Caco-2 (cell line): ENCODE measurements around the gene CCL5. TPM values are rescaled to one million over a fixed set of nuclear protein-coding genes. Genes with fewer than 3 reads are reported as not detected.

Source experiments
- BruUV-seq: library from RNA; stranded (reverse); fragments of 400-500 nt; replicated peaks from 2 replicates; lab custom pipeline; 2021; lab: Mats Ljungman, UMichigan
- CTCF ChIA-PET: fragments of 300-600 bp; sonication (Branson Sonifier 250); formaldehyde crosslinking; loops from one replicate; lab custom pipeline; 2022; ENCODE audit warnings: antibody characterized with exemption; lab: Charles Lee
- POLR2A ChIA-PET: fragments of 300-600 bp; sonication (Branson Sonifier 250); formaldehyde crosslinking; loops from one replicate; lab custom pipeline; 2022; ENCODE audit warnings: antibody characterized with exemption; lab: Charles Lee
- DNase-seq, 2 experiments: peaks; one replicate each; pipeline versions ENCODE4 v3.0.0 to v3.0.0-alpha.2; 2020 to 2022
- H3K27me3 ChIP-seq: replicated peaks from 2 replicates; pipeline ENCODE4 v1.6.0; 2011; ENCODE audit warnings: low read length; ENCODE audit not compliant: control insufficient read depth, insufficient read depth
- H3K36me3 ChIP-seq: 2 replicates; pipeline ENCODE4 v1.5.1; 2011; ENCODE audit warnings: low read length; ENCODE audit not compliant: control insufficient read depth, insufficient read depth
- H3K4me1 ChIP-seq: fragments of 250-450 bp; sonication (Bioruptor Pico); 2 replicates; pipeline ENCODE4 v1.5.1; 2020; ENCODE audit warnings: mild to moderate bottlenecking
- H3K4me3 ChIP-seq: 2 replicates; pipeline ENCODE4 v1.5.1; 2011; ENCODE audit warnings: low read depth, mild to moderate bottlenecking, control low read depth, low read length
- H3K9me3 ChIP-seq: fragments of 250-450 bp; sonication (Bioruptor Pico); 2 replicates; pipeline ENCODE4 v1.5.1; 2020; ENCODE audit warnings: mild to moderate bottlenecking, moderate library complexity
- H3K27ac Mint-ChIP-seq: one replicate; pipeline ENCODE4 v1.8.0; 2022; ENCODE audit warnings: mixed read lengths; ENCODE audit not compliant: unreplicated experiment
- H3K27me3 Mint-ChIP-seq: one replicate; pipeline ENCODE4 v1.8.0; 2022; ENCODE audit warnings: mixed read lengths; ENCODE audit not compliant: insufficient read depth, unreplicated experiment
- H3K36me3 Mint-ChIP-seq: one replicate; pipeline ENCODE4 v1.8.0; 2022; ENCODE audit warnings: mild to moderate bottlenecking, mixed read lengths; ENCODE audit not compliant: insufficient read depth, unreplicated experiment
- H3K4me1 Mint-ChIP-seq: one replicate; pipeline ENCODE4 v1.8.0; 2022; ENCODE audit warnings: low read depth, mixed read lengths; ENCODE audit not compliant: unreplicated experiment
- H3K4me3 Mint-ChIP-seq: one replicate; pipeline ENCODE4 v1.8.0; 2022; ENCODE audit warnings: mild to moderate bottlenecking, moderate library complexity, mixed read lengths; ENCODE audit not compliant: unreplicated experiment
- H3K9me3 Mint-ChIP-seq: one replicate; pipeline ENCODE4 v1.8.0; 2022; ENCODE audit warnings: mixed read lengths; ENCODE audit not compliant: unreplicated experiment
- intact Hi-C: fragments of 100-400 bp; cut with micrococcal nuclease; formaldehyde crosslinking; loops from one replicate; pipeline ENCODE4 v1.10.0; 2022; ENCODE audit not compliant: unreplicated experiment
- total RNA-seq: library from RNA; stranded (reverse); gene quantifications from 2 replicates; pipeline ENCODE4 v1.2.3, GENCODE V29; 2022
- TF ChIP-seq, protein P1 (sequence below), 2 experiments: fragments of 200-600 bp in 1 of 2; IDR thresholded peaks; 1 replicate in 1 of 2; 2 replicates in 1 of 2; pipeline versions ENCODE4 v1.5.1 to v1.8.0; 2011 to 2022; ENCODE audit warnings: antibody characterized with exemption in 1 of 2, control low read depth in 1 of 2, inconsistent platforms in 1 of 2, low read depth in 1 of 2, low read length in 1 of 2, mild to moderate bottlenecking in 1 of 2, moderate library complexity in 1 of 2; ENCODE audit not compliant: insufficient read depth in 1 of 2, severe bottlenecking in 1 of 2, unreplicated experiment in 1 of 2

Gene CCL5
- total RNA-seq, 1 experiment from 2014 or later: not detected

GRCh38 chr17:35903451-35903850 lies 23.3 kb upstream of the CCL5 start:
- BruUV-seq: no TSS peak
- H3K27me3 ChIP-seq: no peaks in the 10 kb centered on the region
- no peak overlapping the region for H3K4me3 ChIP-seq
- H3K27ac Mint-ChIP-seq: peak overlapping the region; percentile 48
- TF ChIP-seq, protein P1, sequence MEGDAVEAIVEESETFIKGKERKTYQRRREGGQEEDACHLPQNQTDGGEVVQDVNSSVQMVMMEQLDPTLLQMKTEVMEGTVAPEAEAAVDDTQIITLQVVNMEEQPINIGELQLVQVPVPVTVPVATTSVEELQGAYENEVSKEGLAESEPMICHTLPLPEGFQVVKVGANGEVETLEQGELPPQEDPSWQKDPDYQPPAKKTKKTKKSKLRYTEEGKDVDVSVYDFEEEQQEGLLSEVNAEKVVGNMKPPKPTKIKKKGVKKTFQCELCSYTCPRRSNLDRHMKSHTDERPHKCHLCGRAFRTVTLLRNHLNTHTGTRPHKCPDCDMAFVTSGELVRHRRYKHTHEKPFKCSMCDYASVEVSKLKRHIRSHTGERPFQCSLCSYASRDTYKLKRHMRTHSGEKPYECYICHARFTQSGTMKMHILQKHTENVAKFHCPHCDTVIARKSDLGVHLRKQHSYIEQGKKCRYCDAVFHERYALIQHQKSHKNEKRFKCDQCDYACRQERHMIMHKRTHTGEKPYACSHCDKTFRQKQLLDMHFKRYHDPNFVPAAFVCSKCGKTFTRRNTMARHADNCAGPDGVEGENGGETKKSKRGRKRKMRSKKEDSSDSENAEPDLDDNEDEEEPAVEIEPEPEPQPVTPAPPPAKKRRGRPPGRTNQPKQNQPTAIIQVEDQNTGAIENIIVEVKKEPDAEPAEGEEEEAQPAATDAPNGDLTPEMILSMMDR (IDR thresholded peaks at IDR 0.05; ENCODE audit: insufficient read depth in 1 of 2, low read depth in 1 of 2, low read length in 1 of 2, severe bottlenecking in 1 of 2, unreplicated experiment in 1 of 2): no peak
- H3K27me3 Mint-ChIP-seq: no peaks in the 10 kb centered on the region
- DNase-seq: no peak
- H3K36me3 ChIP-seq: no peaks in the 10 kb centered on the region
- no peak overlapping the region for H3K4me3 Mint-ChIP-seq
- H3K9me3 ChIP-seq: no peaks in the 10 kb centered on the region
- no peaks in the 10 kb centered on the region for H3K9me3 Mint-ChIP-seq
- ChIA-PET POLR2A (no interaction called here), CTCF (no interaction called here)
- peaks cover 28% of the 10 kb centered on the region for H3K4me1 Mint-ChIP-seq
- peaks cover 39% of the 10 kb centered on the region for H3K4me1 ChIP-seq
- intact Hi-C loops: no loop called here
- H3K36me3 Mint-ChIP-seq: no peaks in the 10 kb centered on the region

DNA sequence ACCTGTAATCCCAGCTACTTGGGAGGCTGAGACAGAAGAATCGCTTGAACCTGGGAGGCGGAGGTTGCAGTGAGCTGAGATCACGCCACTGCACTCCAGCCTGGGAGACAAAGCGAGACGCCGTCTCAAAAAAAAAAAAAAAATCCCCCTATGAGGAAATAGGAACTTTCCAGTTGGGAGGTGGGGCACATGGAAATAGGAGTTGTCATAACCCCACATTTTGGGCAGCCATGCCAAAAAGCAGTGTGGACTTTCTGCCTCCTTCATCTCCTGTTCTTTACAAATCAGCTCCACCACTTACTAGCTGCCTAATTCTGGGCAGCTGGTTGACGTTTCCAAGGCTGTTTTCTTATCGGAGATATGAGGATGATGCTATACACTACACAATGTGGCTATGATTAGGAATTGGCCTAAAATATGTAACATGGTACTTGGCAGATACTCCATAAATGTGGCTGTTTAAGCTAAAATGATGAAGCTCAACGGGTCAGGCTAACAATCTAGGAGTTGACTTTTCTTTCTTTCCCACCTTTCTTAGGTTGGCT lies 21.5 kb upstream of the CCL5 start:
- Mint-ChIP-seq H3K27ac (no peak overlapping the region), H3K9me3 (no peaks in the 10 kb centered on the region), H3K4me3 (no peak overlapping the region), H3K36me3 (no peaks in the 10 kb centered on the region), H3K4me1 (peaks cover 28% of the 10 kb centered on the region), H3K27me3 (no peaks in the 10 kb centered on the region)
- Histone ChIP-seq H3K9me3 (no peaks in the 10 kb centered on the region), H3K27me3 (no peaks in the 10 kb centered on the region), H3K4me3 (no peak overlapping the region), H3K36me3 (no peaks in the 10 kb centered on the region), H3K4me1 (peaks cover 39% of the 10 kb centered on the region)
- TF ChIP-seq, protein P1 (IDR thresholded peaks at IDR 0.05; ENCODE audit: insufficient read depth in 1 of 2, low read depth in 1 of 2, low read length in 1 of 2, severe bottlenecking in 1 of 2, unreplicated experiment in 1 of 2): no peak
- DNase-seq: no peak
- CTCF ChIA-PET: no interaction called here
- intact Hi-C loops: no loop called here
- POLR2A ChIA-PET: no interaction called here
- BruUV-seq: no TSS peak

- TF ChIP-seq, protein P1 (IDR thresholded peaks at IDR 0.05; ENCODE audit: insufficient read depth in 1 of 2, low read depth in 1 of 2, low read length in 1 of 2, severe bottlenecking in 1 of 2, unreplicated experiment in 1 of 2): no peak
- intact Hi-C loops: no loop called here
- Mint-ChIP-seq H3K9me3 (no peaks in the 10 kb centered on the region), H3K4me1 (peaks cover 28% of the 10 kb centered on the region), H3K27ac (peak overlapping the region; percentile 26), H3K4me3 (peak overlapping the region; percentile 7), H3K27me3 (no peaks in the 10 kb centered on the region), H3K36me3 (no peaks in the 10 kb centered on the region)
- no TSS peak for BruUV-seq
- DNase-seq: peak in 1 of 2 experiments; percentile 9
- H3K27me3 ChIP-seq: no peaks in the 10 kb centered on the region
- no peak overlapping the region for H3K4me3 ChIP-seq
- H3K36me3 ChIP-seq: no peaks in the 10 kb centered on the region
- ChIA-PET CTCF (interaction anchor here (0.9 kb wide), 1 partner anchor 52 kb away, joined by 3 read pairs; no protein-coding TSS in a partner anchor), POLR2A (interaction anchor here (0.6 kb wide), 1 partner anchor 38 kb away, joined by 3 read pairs; no protein-coding TSS in a partner anchor)
- H3K4me1 ChIP-seq: peaks cover 39% of the 10 kb centered on the region
- H3K9me3 ChIP-seq: no peaks in the 10 kb centered on the region
Observed at GRCh38 chr17:35900708-35901480, 20.7 kb upstream of the CCL5 start.
